GM18498 (cell line): ENCODE data around the gene FGD3.

Experiments
- ATAC-seq: cut with Tn5 transposase; IDR thresholded peaks from one replicate; pipeline ENCODE4 v1.9.1; 2021; ENCODE audit warnings: mild to moderate bottlenecking, moderate library complexity; ENCODE audit not compliant: unreplicated experiment

Gene FGD3

DNA sequence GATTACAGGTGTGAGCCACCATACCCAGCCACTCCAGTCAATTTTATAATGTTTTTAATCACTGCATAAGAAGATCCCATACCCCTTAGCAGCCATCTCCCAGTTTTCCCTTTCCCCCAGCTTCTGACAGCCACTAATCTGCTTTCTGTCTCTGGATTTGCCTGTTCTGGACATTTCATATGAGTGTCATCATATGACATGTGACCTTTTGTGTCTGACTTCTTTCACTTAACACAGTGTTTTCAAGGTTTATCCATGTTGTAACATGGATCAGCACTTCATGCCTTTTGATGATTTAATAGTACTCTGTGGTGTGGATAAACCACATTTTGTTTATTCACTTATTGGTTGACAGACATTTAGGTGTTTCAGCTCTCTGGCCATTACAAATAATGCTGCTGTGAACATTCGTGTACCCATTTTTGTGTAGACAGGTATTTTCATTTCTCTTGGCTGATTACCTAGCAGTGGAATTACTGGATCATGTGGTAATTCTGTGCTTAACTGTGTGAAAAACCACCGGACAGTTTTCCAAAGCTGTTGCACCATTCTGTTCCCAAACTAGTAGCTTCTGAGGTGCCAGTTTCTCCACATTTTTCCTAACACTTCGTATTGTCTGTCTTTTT lies 119.8 kb downstream of the FGD3 start:
- ATAC-seq: no peak

DNA sequence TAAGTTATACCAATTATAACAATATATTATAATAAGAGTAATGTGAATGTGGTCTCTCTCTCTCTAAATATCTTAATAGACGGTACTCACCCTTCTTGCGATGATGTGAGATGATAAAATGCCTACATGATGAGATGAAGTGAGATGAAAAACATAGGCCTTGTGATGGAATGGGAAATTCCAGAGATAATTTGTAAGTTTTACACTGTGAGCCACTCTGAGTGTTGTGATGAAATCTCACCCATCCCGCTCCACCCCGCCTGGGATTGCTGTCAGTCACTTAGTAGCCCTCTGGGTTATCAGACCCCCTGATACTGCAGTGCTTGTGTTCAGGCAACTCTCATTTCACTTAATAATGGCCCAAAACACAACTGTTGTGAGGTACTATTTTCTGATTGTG lies 121.6 kb downstream of the FGD3 start:
- no peak for ATAC-seq

DNA sequence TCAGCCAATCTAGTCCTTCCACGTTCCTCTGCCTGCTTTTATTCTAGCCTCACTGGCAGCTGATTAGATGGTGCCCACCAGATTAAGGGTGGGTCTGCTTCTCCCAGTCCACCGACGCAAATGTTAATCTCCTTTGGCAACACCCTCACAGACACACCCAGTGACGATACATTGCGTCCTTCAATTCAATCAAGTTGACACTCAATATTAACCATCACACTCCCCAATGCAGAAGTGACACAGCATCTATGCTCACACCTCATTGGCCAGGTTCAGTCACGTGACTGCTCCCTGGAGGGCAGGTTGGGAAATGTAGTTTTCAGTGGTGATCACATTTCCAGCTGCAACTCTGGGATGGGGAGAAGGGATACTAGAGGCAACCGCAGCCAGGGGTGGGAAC lies 124.1 kb downstream of the FGD3 start:
- ATAC-seq: no peak

DNA sequence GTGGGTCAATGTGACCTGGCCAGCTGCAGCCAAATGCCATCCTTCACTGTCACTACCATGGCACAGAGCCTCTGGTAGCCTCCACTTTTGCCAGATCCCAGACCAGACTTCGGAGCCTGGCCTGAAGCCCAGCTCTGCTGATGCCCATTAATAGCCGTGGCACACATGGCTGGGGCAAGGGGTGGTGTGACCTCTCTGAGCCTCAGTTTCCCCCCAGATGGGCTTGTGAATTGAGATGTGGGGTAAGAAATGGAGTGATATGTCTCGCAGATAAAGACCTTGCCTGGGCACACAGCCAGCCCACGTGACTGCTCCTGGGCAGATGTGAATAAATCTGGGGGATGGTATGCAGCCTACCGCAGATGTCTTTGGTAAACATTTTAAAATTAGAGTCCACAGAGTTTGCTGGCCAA lies 125.1 kb downstream of the FGD3 start:
- ATAC-seq: no peak

DNA sequence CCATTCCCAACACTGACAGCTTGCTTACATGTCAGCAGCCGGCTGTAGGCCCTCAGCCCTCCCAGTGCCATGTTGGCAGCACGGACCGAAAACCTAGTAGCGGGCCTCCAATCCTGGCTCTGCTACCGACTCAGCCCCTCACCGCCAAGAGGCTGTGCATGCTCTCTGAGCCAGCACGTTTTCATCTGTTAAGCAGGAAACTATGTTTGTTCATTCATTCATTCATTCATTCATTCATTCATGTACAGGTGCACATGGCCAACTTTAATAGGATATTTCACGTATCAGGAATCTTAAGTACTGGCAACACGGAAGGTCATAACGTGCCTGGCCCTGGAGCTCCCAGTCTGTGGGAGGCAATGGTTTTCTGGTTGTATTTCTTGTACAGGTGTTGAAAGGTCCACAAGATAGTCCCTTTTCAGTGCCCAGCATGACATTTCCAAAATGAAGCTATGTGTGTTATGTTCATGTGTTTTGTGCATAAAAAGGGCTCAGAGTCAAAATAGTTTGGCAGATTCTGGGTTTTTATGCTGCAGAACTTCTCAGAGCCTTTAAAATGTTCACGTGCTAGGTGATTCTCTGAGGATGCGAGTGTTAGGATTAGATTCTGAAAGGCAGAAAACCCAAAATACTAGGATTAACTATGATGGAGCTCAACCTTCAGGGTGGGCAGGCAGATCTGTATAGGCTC lies 128.9 kb downstream of the FGD3 start:
- ATAC-seq: no peak

DNA sequence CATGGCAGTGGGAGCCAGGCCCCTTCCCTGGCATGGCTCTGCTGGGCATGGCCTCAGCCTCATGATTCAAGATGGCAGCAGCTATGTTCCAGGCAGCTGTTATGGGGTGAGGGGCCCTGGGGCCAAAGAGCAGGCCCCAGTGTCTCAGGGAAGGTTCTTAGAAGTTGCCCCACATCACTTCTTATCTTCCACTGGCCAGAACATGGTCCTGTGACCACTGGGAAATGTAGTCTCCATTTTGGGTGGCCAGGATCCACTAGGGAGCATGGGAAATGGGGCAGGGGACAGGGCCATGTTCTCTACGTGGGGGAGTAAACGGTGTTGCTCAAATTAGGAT lies 129.4 kb downstream of the FGD3 start:
- no peak for ATAC-seq

DNA sequence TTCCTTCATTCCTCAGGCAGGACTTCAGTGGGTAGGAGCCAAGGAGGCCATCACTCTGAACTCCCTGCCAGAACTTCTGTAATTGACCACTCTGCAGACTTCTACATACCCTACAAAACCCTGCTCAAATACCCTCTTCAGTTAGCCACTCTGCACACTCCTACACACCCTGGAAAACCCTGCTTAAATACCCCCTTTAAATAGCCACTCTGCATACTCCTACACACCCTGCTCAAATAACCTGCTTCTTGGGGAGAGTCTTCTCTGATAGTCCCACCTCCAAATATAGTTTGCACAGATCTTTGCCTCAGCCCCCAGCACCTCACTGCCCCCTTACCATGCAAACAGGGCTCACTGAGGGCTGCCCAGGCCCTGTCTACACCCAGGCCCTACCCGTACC lies 130.0 kb downstream of the FGD3 start:
- ATAC-seq: no peak

DNA sequence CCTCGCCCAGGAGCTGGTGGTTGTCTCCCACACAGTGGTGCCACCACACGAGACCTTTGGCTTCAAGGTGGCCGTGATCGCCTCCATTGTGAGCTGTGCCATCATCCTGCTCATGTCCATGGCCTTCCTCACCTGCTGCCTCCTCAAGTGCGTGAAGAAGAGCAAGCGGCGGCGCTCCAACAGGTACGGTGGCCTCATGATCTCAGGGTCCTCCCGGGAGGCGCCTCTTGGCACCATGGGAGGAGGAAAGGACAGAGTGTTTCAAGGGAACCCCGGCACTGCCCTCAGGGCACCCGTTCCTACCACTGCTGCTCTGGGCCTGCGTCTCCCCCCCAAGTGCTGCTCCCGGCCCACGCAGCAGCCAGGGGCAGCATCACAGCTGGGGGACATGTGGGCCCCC lies 130.5 kb downstream of the FGD3 start:
- ATAC-seq: no peak

DNA sequence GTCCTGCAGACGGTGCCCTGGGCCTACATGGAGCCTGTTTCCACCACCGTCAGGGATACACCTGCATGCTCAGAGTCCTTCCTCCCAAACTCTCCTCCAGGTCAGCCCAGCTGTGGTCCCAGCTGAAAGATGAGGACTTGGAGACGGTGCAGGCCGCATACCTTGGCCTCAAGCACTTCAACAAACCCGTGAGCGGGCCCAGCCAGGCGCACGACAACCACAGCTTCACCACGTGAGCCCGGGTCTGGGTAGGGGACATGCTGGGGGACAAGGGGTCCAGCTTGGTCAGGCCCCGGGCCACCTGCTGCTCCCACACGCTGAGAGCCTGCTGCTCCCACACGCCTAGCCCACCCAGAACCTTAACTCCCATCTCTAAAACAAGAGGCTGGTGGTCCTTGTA lies 132.0 kb downstream of the FGD3 start:
- no peak for ATAC-seq

DNA sequence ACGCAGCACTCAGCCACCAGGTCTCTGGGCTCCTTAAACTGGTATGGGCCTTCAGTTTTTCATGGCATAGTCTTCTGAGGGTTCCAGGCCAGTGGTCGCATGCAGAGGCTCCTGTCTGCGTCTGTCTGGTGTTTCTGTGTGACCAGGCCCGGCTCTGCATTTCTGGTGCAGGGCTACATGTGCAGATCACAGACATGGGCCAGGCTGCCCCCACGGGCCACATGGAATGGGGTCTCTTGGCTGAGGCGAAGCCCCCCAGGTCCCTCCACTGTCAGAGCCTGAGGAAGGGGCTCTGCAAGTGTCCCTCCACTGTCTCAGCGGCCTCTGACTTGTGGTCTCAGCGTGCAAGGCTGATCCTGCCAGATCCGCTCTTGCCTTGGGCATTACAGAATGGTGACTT lies 133.1 kb downstream of the FGD3 start:
- no peak for ATAC-seq

DNA sequence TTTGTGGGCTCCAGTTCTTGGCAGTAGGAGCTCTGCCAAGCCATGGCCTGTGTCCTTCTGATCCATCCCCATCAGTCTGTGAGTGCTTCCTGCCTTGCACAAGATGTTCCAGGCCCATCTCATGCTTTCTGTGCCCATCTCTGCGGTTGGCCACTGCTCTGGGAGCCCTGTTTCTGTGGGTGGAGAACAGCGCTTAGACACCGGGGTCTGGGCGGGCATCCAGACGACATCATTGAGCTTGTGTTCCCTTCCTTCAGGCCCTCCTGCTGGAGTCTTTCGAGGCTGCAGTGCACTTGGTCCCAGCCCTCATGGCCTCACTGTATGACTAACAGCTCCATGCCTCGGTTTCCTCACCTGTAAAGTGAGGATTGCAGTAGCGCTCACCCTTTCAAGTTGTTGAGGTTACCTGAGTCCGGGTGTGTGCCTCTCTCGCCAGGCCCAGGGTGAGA lies 133.8 kb downstream of the FGD3 start:
- ATAC-seq: no peak

DNA sequence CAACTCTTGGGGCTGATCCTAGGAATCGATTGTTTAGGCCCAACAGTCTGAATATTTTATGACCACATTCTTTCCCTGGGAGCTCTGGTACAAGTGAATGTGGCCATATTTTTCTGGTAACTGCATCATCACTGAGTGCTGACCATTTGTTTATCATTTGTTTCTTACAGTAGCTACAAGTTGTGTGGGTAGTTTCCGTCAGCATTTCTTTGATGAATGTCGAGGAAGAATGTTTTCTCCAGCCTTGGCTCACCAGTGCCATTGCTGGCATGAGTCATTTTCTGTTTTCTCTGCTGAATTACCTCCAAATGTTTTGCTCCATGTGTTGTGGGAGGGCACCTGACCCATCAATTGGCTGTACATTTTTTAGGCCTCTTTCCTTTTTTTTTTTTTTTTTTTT lies 134.6 kb downstream of the FGD3 start:
- ATAC-seq: no peak

DNA sequence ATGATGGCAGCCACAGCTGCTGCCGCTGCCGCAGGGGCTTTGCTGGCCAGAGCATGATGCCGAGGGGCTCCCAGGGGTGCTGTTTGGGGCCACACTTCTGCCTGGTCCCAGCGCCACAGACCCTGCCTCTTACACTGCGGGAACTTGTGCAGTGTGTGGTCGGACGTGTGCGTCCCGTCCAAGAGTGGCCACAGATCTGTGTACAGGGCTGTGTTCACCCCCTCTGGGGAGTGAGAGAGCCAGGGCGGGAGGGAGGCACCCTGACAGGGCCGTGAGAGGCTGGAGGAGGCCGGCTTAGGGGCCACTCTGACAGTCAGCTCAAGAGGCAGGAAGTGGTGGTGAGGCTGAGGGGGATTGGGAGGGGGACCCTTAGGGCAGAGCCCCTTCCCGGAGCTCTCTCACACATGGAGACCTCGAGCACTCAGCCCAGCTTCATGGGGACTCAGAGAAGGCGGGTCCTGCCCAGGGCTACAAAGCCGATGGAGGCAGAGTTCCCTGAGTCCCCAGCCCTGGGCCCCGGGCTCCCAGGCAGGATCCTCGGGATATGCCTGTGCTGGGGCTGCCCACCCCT lies 135.6 kb downstream of the FGD3 start:
- ATAC-seq: no peak

DNA sequence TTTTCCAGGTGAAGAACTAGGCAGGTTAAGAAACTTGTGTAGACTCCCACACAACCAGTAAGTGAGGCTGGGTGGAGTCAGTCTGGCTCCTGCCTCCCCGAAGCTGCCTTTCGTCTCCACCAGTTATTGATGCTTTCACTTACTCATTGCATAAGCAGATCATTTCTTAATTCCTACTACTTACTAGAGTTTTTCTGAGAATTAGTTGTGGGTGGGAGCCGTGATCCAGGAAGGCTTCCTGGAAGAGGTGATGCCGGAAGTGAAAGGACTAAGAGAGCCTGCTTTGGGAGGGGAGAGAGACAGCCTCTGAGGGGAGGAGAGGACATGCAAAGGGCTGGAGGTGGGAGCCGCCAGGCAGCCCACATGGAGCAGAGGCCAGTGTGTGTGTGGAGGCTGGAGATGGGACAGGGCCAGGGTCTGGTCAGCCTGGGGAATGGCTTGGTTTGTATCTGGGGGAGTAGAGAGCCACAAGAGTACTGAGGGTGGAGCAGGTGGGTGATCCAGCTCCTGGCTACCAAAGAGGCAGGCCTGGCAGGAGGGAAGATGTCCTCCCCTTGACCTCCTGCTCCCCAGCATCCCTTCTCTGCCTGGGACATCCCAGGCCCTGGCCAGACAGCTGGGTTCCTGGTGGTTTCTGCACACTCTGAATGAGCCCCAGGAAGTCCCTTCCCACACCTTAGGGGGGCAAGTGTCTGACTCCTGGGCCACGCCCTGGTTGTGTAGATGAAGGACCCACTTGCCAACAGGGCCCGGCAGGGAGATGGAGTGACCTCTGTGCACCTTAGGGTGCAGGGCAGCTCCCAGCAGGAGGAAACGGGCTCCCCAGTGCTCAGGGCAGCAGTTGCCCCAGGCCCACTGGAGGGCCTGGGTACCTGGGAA lies 136.5 kb downstream of the FGD3 start:
- no peak for ATAC-seq

DNA sequence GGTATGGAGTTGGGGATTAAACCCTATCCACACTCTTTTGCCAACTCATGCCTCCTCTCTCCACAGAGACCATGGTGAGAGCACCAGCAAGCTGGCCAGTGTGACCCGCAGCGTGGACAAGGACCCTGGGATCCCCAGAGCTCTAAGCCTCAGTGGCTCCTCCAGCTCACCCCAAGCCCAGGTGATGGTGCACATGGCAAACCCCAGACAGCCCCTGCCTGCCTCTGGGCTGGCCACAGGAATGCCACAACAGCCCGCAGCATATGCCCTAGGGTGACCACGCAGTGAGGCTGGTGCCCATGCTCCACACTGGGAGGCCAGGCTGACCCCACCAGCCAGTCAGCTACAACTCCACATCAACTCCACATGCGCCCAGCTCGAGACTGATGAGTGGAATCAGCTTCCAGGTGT lies 137.2 kb downstream of the FGD3 start:
- ATAC-seq: no peak

DNA sequence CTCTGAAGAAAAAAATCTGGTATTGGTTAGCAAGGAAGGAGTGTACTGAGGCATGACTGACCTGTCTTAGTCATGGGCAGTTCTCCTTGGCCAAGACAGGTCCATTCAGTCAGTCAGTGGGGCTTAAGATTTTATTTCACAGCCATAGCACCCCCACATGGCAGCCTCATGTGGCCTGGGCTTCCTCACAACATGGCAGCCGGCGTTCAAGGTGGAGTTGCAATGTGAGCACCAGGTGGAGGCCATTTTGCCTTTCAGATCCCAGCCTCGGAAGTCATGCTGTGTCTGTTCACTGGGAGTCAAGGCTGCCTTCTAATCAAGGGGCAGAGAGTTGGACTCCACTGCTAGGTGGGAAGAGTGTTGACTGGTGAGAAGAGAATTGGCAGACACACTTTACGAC lies 138.4 kb downstream of the FGD3 start:
- no peak for ATAC-seq
